Dedifferentiated amniotic fluid mesenchymal stem cell (primary cell): ENCODE data around the gene TRIP6.

Experiments used
- DNase-seq: peaks from one replicate; pipeline ENCODE4 v3.0.0-alpha.2; 2016; ENCODE audit errors: extremely low spot score

The TRIP6 gene

GRCh38 chr7:100873599-100874299, 6.6 kb downstream of the TRIP6 start:
- DNase-seq: no peak

- no peak for DNase-seq
Observed at GRCh38 chr7:100874300-100874576, 7.1 kb downstream of the TRIP6 start.

- DNase-seq: peak; percentile 99
Observed at GRCh38 chr7:100874577-100875355, 7.6 kb downstream of the TRIP6 start, which contains the start of gene SRRT. SRRT (plus strand) TSS chr7:100875103; CDS start chr7:100875591, 488 bp downstream.

- peak; percentile 21 for DNase-seq
Observed at GRCh38 chr7:100875356-100875751, 8.2 kb downstream of the TRIP6 start.

GRCh38 chr7:100878013-100878412, 10.8 kb downstream of the TRIP6 start:
- no peak for DNase-seq

GRCh38 chr7:100878685-100879084, 11.5 kb downstream of the TRIP6 start:
- no peak for DNase-seq

- no peak for DNase-seq
Observed at GRCh38 chr7:100879685-100880261, 12.6 kb downstream of the TRIP6 start.

- no peak for DNase-seq
Observed at GRCh38 chr7:100880645-100881044, 13.5 kb downstream of the TRIP6 start.

GRCh38 chr7:100881136-100881535, 13.9 kb downstream of the TRIP6 start:
- DNase-seq: no peak

GRCh38 chr7:100882201-100882600, 15.0 kb downstream of the TRIP6 start:
- no peak for DNase-seq

GRCh38 chr7:100882785-100883526, 15.8 kb downstream of the TRIP6 start:
- no peak for DNase-seq

GRCh38 chr7:100884736-100885439, 17.7 kb downstream of the TRIP6 start:
- DNase-seq: no peak

- no peak for DNase-seq
Observed at GRCh38 chr7:100885440-100886141, 18.4 kb downstream of the TRIP6 start.

- DNase-seq: no peak
Observed at GRCh38 chr7:100886142-100886935, 19.2 kb downstream of the TRIP6 start.

GRCh38 chr7:100886936-100887515, 19.8 kb downstream of the TRIP6 start:
- DNase-seq: no peak

- DNase-seq: no peak
Observed at GRCh38 chr7:100887516-100888290, 20.5 kb downstream of the TRIP6 start.

- DNase-seq: no peak
Observed at GRCh38 chr7:100888291-100888987, 21.3 kb downstream of the TRIP6 start.

GRCh38 chr7:100888988-100889750, 22.0 kb downstream of the TRIP6 start, which contains the start of gene UFSP1:
UFSP1 (minus strand) TSS chr7:100889715; CDS start chr7:100889271, 444 bp downstream.
- no peak for DNase-seq
